HFF-Myc (cell line): Measurements from ENCODE around the gene GPC5.

Experiments used
- DNase-seq: peaks from one replicate; pipeline ENCODE4 v3.0.0-alpha.2; 2011; ENCODE audit warnings: low read depth; ENCODE audit errors: extremely low read depth
- H3K4me3 ChIP-seq: replicated peaks from 2 replicates; pipeline ENCODE4 v1.5.1; 2011; ENCODE audit warnings: low read depth, mild to moderate bottlenecking, control low read depth, low read length
- CTCF ChIP-seq: IDR thresholded peaks from 2 replicates; pipeline ENCODE4 v1.5.1; 2012; ENCODE audit warnings: mild to moderate bottlenecking, low read depth, low read length, control low read depth; ENCODE audit errors: missing control alignments

The GPC5 gene

GRCh38 chr13:91592056-91593014, 193.9 kb downstream of the GPC5 start:
- DNase-seq, result no peak
- no peak for TF ChIP-seq CTCF
- no peak overlapping the region for H3K4me3 ChIP-seq

GRCh38 chr13:91593456-91593855, 195.0 kb downstream of the GPC5 start:
- TF ChIP-seq CTCF, result no peak

GRCh38 chr13:91594061-91594460, 195.6 kb downstream of the GPC5 start:
- TF ChIP-seq CTCF, result no peak
- H3K4me3 ChIP-seq, result no peak overlapping the region
- no peak for DNase-seq

More at GRCh38 chr13:91593456-91593855, 195.0 kb downstream of the GPC5 start:
- H3K4me3 ChIP-seq, result no peak overlapping the region
- no peak for DNase-seq

GRCh38 chr13:91595677-91596076, 197.3 kb downstream of the GPC5 start:
- no peak for TF ChIP-seq CTCF
- H3K4me3 ChIP-seq, result no peak overlapping the region
- no peak for DNase-seq

GRCh38 chr13:91596842-91597241, 198.4 kb downstream of the GPC5 start:
- no peak overlapping the region for H3K4me3 ChIP-seq
- TF ChIP-seq CTCF, result no peak
- no peak for DNase-seq

GRCh38 chr13:91598655-91599054, 200.2 kb downstream of the GPC5 start:
- H3K4me3 ChIP-seq, result no peak overlapping the region
- TF ChIP-seq CTCF, result no peak
- no peak for DNase-seq

- TF ChIP-seq CTCF, result no peak
- H3K4me3 ChIP-seq, result no peak overlapping the region
- DNase-seq, result no peak
Measured at GRCh38 chr13:91601273-91601672, 202.9 kb downstream of the GPC5 start.
